ENCODE measurements around the gene PROCA1. TPM values are rescaled to one million over a fixed set of nuclear protein-coding genes. Genes with fewer than 3 reads are reported as not detected.

The PROCA1 gene
- total and polyA plus RNA-seq, 2 of the 13 experiments (the other 11 are each of a cell fraction or from before 2014, with no cell fraction given), result 0.73 to 1.5 TPM

DNA sequence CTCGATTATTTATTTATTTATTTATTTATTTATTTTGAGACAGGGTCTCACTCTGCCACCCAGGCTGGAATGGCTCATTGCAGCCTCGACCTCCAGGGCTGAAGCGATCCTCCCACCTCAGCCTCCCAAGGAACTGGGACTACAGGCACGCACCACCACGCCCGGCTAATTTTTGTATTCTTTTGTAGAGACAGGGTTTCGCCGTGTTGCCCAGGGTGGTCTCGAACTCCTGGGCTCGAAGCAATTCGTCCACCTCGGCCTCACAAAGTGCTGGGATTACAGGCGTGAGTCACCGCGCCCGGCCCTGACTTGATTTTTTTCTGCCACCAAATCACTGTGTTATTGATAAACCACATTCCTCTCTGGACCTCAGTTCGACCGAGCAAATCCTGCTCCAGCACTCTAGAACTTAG, 7.3 kb upstream of the PROCA1 start (continued):
- TF ChIP-seq, protein P1, sequence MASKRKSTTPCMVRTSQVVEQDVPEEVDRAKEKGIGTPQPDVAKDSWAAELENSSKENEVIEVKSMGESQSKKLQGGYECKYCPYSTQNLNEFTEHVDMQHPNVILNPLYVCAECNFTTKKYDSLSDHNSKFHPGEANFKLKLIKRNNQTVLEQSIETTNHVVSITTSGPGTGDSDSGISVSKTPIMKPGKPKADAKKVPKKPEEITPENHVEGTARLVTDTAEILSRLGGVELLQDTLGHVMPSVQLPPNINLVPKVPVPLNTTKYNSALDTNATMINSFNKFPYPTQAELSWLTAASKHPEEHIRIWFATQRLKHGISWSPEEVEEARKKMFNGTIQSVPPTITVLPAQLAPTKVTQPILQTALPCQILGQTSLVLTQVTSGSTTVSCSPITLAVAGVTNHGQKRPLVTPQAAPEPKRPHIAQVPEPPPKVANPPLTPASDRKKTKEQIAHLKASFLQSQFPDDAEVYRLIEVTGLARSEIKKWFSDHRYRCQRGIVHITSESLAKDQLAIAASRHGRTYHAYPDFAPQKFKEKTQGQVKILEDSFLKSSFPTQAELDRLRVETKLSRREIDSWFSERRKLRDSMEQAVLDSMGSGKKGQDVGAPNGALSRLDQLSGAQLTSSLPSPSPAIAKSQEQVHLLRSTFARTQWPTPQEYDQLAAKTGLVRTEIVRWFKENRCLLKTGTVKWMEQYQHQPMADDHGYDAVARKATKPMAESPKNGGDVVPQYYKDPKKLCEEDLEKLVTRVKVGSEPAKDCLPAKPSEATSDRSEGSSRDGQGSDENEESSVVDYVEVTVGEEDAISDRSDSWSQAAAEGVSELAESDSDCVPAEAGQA (IDR thresholded peaks at IDR 0.05; ENCODE audit: low read depth), result no peak
- TF ChIP-seq, protein P1 (CRISPR knock-in tag; IDR thresholded peaks at IDR 0.05; ENCODE audit: borderline replicate concordance), result no peak
- TF ChIP-seq, protein P2, sequence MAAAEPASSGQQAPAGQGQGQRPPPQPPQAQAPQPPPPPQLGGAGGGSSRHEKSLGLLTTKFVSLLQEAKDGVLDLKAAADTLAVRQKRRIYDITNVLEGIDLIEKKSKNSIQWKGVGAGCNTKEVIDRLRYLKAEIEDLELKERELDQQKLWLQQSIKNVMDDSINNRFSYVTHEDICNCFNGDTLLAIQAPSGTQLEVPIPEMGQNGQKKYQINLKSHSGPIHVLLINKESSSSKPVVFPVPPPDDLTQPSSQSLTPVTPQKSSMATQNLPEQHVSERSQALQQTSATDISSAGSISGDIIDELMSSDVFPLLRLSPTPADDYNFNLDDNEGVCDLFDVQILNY (CRISPR knock-in tag; conservative IDR thresholded peaks at IDR 0.05), result no peak
- no peak for TF ChIP-seq JUND (CRISPR knock-in tag; IDR thresholded peaks at IDR 0.05)
- TF ChIP-seq, protein P3, sequence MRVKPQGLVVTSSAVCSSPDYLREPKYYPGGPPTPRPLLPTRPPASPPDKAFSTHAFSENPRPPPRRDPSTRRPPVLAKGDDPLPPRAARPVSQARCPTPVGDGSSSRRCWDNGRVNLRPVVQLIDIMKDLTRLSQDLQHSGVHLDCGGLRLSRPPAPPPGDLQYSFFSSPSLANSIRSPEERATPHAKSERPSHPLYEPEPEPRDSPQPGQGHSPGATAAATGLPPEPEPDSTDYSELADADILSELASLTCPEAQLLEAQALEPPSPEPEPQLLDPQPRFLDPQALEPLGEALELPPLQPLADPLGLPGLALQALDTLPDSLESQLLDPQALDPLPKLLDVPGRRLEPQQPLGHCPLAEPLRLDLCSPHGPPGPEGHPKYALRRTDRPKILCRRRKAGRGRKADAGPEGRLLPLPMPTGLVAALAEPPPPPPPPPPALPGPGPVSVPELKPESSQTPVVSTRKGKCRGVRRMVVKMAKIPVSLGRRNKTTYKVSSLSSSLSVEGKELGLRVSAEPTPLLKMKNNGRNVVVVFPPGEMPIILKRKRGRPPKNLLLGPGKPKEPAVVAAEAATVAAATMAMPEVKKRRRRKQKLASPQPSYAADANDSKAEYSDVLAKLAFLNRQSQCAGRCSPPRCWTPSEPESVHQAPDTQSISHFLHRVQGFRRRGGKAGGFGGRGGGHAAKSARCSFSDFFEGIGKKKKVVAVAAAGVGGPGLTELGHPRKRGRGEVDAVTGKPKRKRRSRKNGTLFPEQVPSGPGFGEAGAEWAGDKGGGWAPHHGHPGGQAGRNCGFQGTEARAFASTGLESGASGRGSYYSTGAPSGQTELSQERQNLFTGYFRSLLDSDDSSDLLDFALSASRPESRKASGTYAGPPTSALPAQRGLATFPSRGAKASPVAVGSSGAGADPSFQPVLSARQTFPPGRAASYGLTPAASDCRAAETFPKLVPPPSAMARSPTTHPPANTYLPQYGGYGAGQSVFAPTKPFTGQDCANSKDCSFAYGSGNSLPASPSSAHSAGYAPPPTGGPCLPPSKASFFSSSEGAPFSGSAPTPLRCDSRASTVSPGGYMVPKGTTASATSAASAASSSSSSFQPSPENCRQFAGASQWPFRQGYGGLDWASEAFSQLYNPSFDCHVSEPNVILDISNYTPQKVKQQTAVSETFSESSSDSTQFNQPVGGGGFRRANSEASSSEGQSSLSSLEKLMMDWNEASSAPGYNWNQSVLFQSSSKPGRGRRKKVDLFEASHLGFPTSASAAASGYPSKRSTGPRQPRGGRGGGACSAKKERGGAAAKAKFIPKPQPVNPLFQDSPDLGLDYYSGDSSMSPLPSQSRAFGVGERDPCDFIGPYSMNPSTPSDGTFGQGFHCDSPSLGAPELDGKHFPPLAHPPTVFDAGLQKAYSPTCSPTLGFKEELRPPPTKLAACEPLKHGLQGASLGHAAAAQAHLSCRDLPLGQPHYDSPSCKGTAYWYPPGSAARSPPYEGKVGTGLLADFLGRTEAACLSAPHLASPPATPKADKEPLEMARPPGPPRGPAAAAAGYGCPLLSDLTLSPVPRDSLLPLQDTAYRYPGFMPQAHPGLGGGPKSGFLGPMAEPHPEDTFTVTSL (CRISPR knock-in tag; IDR thresholded peaks at IDR 0.05; ENCODE audit: borderline replicate concordance), result no peak
- TF ChIP-seq ZNF737 (CRISPR knock-in tag; IDR thresholded peaks at IDR 0.05; ENCODE audit: borderline replicate concordance), result no peak
- peak; percentile 47; the same call in 1 of the 2 replicates for TF ChIP-seq ZBTB7B (CRISPR knock-in tag; IDR thresholded peaks at IDR 0.05)
- TF ChIP-seq ZFP1 (CRISPR knock-in tag; IDR thresholded peaks at IDR 0.05), result 0 out of 2 replicates have a peak, but pooled peaks have one; percentile 8
- 0 out of 2 replicates have a peak, but pooled peaks have one; percentile 40 for TF ChIP-seq NFKB2 (CRISPR knock-in tag; IDR thresholded peaks at IDR 0.05; ENCODE audit: borderline replicate concordance)
- TF ChIP-seq ZSCAN21 (CRISPR knock-in tag; IDR thresholded peaks at IDR 0.05; ENCODE audit: borderline replicate concordance), result 0 out of 2 replicates have a peak, but pooled peaks have one; percentile 39
- TF ChIP-seq, protein P4, sequence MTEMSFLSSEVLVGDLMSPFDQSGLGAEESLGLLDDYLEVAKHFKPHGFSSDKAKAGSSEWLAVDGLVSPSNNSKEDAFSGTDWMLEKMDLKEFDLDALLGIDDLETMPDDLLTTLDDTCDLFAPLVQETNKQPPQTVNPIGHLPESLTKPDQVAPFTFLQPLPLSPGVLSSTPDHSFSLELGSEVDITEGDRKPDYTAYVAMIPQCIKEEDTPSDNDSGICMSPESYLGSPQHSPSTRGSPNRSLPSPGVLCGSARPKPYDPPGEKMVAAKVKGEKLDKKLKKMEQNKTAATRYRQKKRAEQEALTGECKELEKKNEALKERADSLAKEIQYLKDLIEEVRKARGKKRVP (CRISPR knock-in tag; IDR thresholded peaks at IDR 0.05), result peak in 1 of 2 experiments; percentile 32; a peak in 1 of 4 replicates
- no peak for TF ChIP-seq RXRA (CRISPR knock-in tag; IDR thresholded peaks at IDR 0.05)
- TF ChIP-seq, protein P5, sequence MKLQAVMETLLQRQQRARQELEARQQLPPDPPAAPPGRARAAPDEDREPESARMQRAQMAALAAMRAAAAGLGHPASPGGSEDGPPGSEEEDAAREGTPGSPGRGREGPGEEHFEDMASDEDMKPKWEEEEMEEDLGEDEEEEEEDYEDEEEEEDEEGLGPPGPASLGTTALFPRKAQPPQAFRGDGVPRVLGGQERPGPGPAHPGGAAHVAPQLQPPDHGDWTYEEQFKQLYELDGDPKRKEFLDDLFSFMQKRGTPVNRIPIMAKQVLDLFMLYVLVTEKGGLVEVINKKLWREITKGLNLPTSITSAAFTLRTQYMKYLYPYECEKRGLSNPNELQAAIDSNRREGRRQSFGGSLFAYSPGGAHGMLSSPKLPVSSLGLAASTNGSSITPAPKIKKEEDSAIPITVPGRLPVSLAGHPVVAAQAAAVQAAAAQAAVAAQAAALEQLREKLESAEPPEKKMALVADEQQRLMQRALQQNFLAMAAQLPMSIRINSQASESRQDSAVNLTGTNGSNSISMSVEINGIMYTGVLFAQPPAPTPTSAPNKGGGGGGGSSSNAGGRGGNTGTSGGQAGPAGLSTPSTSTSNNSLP (IDR thresholded peaks at IDR 0.05; ENCODE audit: low read depth, low read length), result peak; percentile 46; the same call in 1 of the 2 replicates
- TF ChIP-seq RBAK (CRISPR knock-in tag; IDR thresholded peaks at IDR 0.05), result no peak
- TF ChIP-seq ZNF3 (CRISPR knock-in tag; IDR thresholded peaks at IDR 0.05), result no peak

Data from HepG2 (cell line).